ENCODE results near the gene LRCH1. TPM values are rescaled to one million over a fixed set of nuclear protein-coding genes. Genes with fewer than 3 reads are reported as not detected.

Gene LRCH1
- total RNA-seq, 2 experiments from 2014 or later = 16.7 to 27.8 TPM

GRCh38 chr13:46659413-46660065 is 106.6 kb downstream of the LRCH1 start:
- H3K27ac ChIP-seq (ENCODE audit: low read depth, low read length, poor library complexity, severe bottlenecking) = no peak overlapping the region
- no peaks in the 10 kb centered on the region for H3K9me2 ChIP-seq (ENCODE audit: insufficient read depth, low read length)
- intact Hi-C loops (cut with micrococcal nuclease; ENCODE audit: unreplicated experiment) = no loop called here
- peaks cover 6% of the 10 kb centered on the region for H3K36me3 ChIP-seq (ENCODE audit: insufficient read depth, low read length)
- no peaks in the 10 kb centered on the region for H4K20me1 ChIP-seq (ENCODE audit: insufficient read depth, low read length)
- peaks cover 35% of the 10 kb centered on the region; the same call in 1 of the 2 replicates for H3K79me2 ChIP-seq (ENCODE audit: insufficient read depth, low read depth, low read length)
- BruUV-seq (replicated peaks) = no TSS peak
- H3K9me3 ChIP-seq (ENCODE audit: low read length) = no peaks in the 10 kb centered on the region
- DNase-seq (ENCODE audit: low spot score) = no peak
- TF ChIP-seq EZH2phosphoT487 (IDR thresholded peaks at IDR 0.05; ENCODE audit: borderline replicate concordance, low read depth, low read length) (no peak), CTCF (conservative IDR thresholded peaks at IDR 0.05; ENCODE audit: low read length) (no peak)
- CTCF ChIA-PET (ENCODE audit: unreplicated experiment) = no interaction called here
- H2AFZ ChIP-seq (ENCODE audit: low read length) = no peak overlapping the region
- peaks cover 46% of the 10 kb centered on the region for H3K4me1 ChIP-seq (ENCODE audit: insufficient read depth, low read length, poor library complexity, severe bottlenecking)
- H3K4me2 ChIP-seq (ENCODE audit: low read length) = no peak overlapping the region
- no peak overlapping the region for H3K4me3 ChIP-seq (ENCODE audit: low read depth, low read length, poor library complexity, severe bottlenecking)
- POLR2A ChIA-PET = interaction anchor here (0.6 to 1.6 kb wide), 2 partner anchors 10 to 25 kb away, joined by 5 read pairs; no protein-coding TSS in a partner anchor

GRCh38 chr13:46660416-46660815 is 107.4 kb downstream of the LRCH1 start:
- no TSS peak for BruUV-seq (replicated peaks)
- H3K4me3 ChIP-seq (ENCODE audit: low read depth, low read length, poor library complexity, severe bottlenecking) = no peak overlapping the region
- no peak for TF ChIP-seq EZH2phosphoT487 (IDR thresholded peaks at IDR 0.05; ENCODE audit: borderline replicate concordance, low read depth, low read length)
- TF ChIP-seq CTCF (conservative IDR thresholded peaks at IDR 0.05; ENCODE audit: low read length) = no peak
- no peak overlapping the region for H2AFZ ChIP-seq (ENCODE audit: low read length)
- H3K4me1 ChIP-seq (ENCODE audit: insufficient read depth, low read length, poor library complexity, severe bottlenecking) = peaks cover 47% of the 10 kb centered on the region
- no peak overlapping the region for H3K4me2 ChIP-seq (ENCODE audit: low read length)
- H3K9me2 ChIP-seq (ENCODE audit: insufficient read depth, low read length) = no peaks in the 10 kb centered on the region
- intact Hi-C loops (cut with micrococcal nuclease; ENCODE audit: unreplicated experiment) = no loop called here
- H3K9me3 ChIP-seq (ENCODE audit: low read length) = no peaks in the 10 kb centered on the region
- CTCF ChIA-PET (ENCODE audit: unreplicated experiment) = interaction anchor here (0.5 kb wide), 1 partner anchor 107 kb away, joined by 3 read pairs; the partner anchor contains the start of gene LRCH1
- H4K20me1 ChIP-seq (ENCODE audit: insufficient read depth, low read length) = no peaks in the 10 kb centered on the region
- H3K27ac ChIP-seq (ENCODE audit: low read depth, low read length, poor library complexity, severe bottlenecking) = no peak overlapping the region
- POLR2A ChIA-PET = interaction anchor here (1.6 kb wide), 1 partner anchor 9 kb away, joined by 5 read pairs; no protein-coding TSS in a partner anchor
- H3K36me3 ChIP-seq (ENCODE audit: insufficient read depth, low read length) = peaks cover 6% of the 10 kb centered on the region
- DNase-seq (ENCODE audit: low spot score) = no peak
- peaks cover 44% of the 10 kb centered on the region; the same call in 1 of the 2 replicates for H3K79me2 ChIP-seq (ENCODE audit: insufficient read depth, low read depth, low read length)

- no peaks in the 10 kb centered on the region for H3K9me2 ChIP-seq (ENCODE audit: insufficient read depth, low read length)
- intact Hi-C loops (cut with micrococcal nuclease; ENCODE audit: unreplicated experiment) = no loop called here
- no peak overlapping the region for H3K4me2 ChIP-seq (ENCODE audit: low read length)
- no peak overlapping the region for H3K4me3 ChIP-seq (ENCODE audit: low read depth, low read length, poor library complexity, severe bottlenecking)
- H3K36me3 ChIP-seq (ENCODE audit: insufficient read depth, low read length) = peaks cover 6% of the 10 kb centered on the region
- H3K4me1 ChIP-seq (ENCODE audit: insufficient read depth, low read length, poor library complexity, severe bottlenecking) = peaks cover 49% of the 10 kb centered on the region
- CTCF ChIA-PET (ENCODE audit: unreplicated experiment) = interaction anchor here (0.5 kb wide), 1 partner anchor 108 kb away, joined by 3 read pairs; the partner anchor contains the start of gene LRCH1
- H3K79me2 ChIP-seq (ENCODE audit: insufficient read depth, low read depth, low read length) = peaks cover 48% of the 10 kb centered on the region; the same call in 1 of the 2 replicates
- DNase-seq (ENCODE audit: low spot score) = no peak
- BruUV-seq (replicated peaks) = no TSS peak
- H3K9me3 ChIP-seq (ENCODE audit: low read length) = no peaks in the 10 kb centered on the region
- TF ChIP-seq CTCF (conservative IDR thresholded peaks at IDR 0.05; ENCODE audit: low read length) (no peak), EZH2phosphoT487 (IDR thresholded peaks at IDR 0.05; ENCODE audit: borderline replicate concordance, low read depth, low read length) (no peak)
- POLR2A ChIA-PET = interaction anchor here (1.8 kb wide), 1 partner anchor 31 kb away, joined by 8 read pairs; no protein-coding TSS in a partner anchor
- no peak overlapping the region for H3K27ac ChIP-seq (ENCODE audit: low read depth, low read length, poor library complexity, severe bottlenecking)
- H2AFZ ChIP-seq (ENCODE audit: low read length) = no peak overlapping the region
- no peaks in the 10 kb centered on the region for H4K20me1 ChIP-seq (ENCODE audit: insufficient read depth, low read length)
These were observed 107.9 kb downstream of the LRCH1 start for GRCh38 chr13:46660857-46661256.
